OCI-LY7 (cell line): ENCODE data around the gene CTNND2. TPM values are rescaled to one million over a fixed set of nuclear protein-coding genes. Genes with fewer than 3 reads are reported as not detected.

ENCODE experiments used
- BruUV-seq: library from RNA; stranded (reverse); fragments of 400-500 nt; replicated peaks from 2 replicates; lab custom pipeline; 2021; lab: Mats Ljungman, UMichigan
- CTCF ChIA-PET: fragments of 300-600 bp; sonication (Branson Sonifier 250); formaldehyde crosslinking; loops from one replicate; lab custom pipeline; 2022; ENCODE audit warnings: antibody characterized with exemption; ENCODE audit not compliant: unreplicated experiment; lab: Charles Lee
- POLR2A ChIA-PET: fragments of 300-600 bp; sonication (Branson Sonifier 250); formaldehyde crosslinking; loops from one replicate; lab custom pipeline; 2022; ENCODE audit warnings: antibody characterized with exemption; lab: Charles Lee
- DNase-seq: peaks from one replicate; pipeline ENCODE4 v3.0.0-alpha.2; 2015; ENCODE audit warnings: low spot score
- H2AFZ ChIP-seq: fragments of 200-600 bp; sonication (generic), shearing (Covaris generic); 2 replicates; pipeline ENCODE4 v1.6.1; 2014; ENCODE audit warnings: mild to moderate bottlenecking, antibody characterized with exemption, low read length, moderate library complexity
- H3K27ac ChIP-seq: fragments of 200-600 bp; sonication (generic); 2 replicates; pipeline ENCODE4 v1.5.1; 2014; ENCODE audit warnings: mixed run types, low read depth, mild to moderate bottlenecking, moderate library complexity, low read length, inconsistent platforms; ENCODE audit not compliant: poor library complexity, severe bottlenecking
- H3K36me3 ChIP-seq: fragments of 200-600 bp; sonication (generic); 2 replicates; pipeline ENCODE4 v1.6.1; 2014; ENCODE audit warnings: mild to moderate bottlenecking, antibody characterized with exemption, low read length, moderate library complexity, mixed read lengths; ENCODE audit not compliant: insufficient read depth
- H3K4me1 ChIP-seq: fragments of 200-600 bp; sonication (generic); 2 replicates; pipeline ENCODE4 v1.5.1; 2014; ENCODE audit warnings: mild to moderate bottlenecking, low read length; ENCODE audit not compliant: insufficient read depth, poor library complexity, severe bottlenecking
- H3K4me2 ChIP-seq: fragments of 200-600 bp; sonication (generic); 2 replicates; pipeline ENCODE4 v1.6.1; 2014; ENCODE audit warnings: mild to moderate bottlenecking, low read length
- H3K4me3 ChIP-seq: fragments of 200-600 bp; sonication (generic); 2 replicates; pipeline ENCODE4 v1.5.1; 2014; ENCODE audit warnings: mild to moderate bottlenecking, low read depth, low read length; ENCODE audit not compliant: poor library complexity, severe bottlenecking
- H3K79me2 ChIP-seq: fragments of 200-600 bp; sonication (generic); 2 replicates; pipeline ENCODE4 v1.6.1; 2016; ENCODE audit warnings: low read depth, mild to moderate bottlenecking, low read length, moderate library complexity, mixed read lengths; ENCODE audit not compliant: insufficient read depth
- H3K9me2 ChIP-seq: fragments of 200-600 bp; sonication (generic); 2 replicates; pipeline ENCODE4 v1.6.1; 2016; ENCODE audit warnings: mild to moderate bottlenecking, low read length, mixed read lengths; ENCODE audit not compliant: insufficient read depth
- H3K9me3 ChIP-seq: fragments of 200-600 bp; sonication (generic); 2 replicates; pipeline ENCODE4 v1.6.1; 2014; ENCODE audit warnings: mild to moderate bottlenecking, mixed run types, low read length, mixed read lengths
- H4K20me1 ChIP-seq: fragments of 200-600 bp; sonication (generic); 2 replicates; pipeline ENCODE4 v1.6.1; 2014; ENCODE audit warnings: mild to moderate bottlenecking, antibody characterized with exemption, low read length, moderate library complexity, mixed read lengths; ENCODE audit not compliant: insufficient read depth
- CTCF ChIP-seq: fragments of 200-600 bp; sonication (generic); conservative IDR thresholded peaks from 2 replicates; pipeline ENCODE4 v1.5.1; 2014; ENCODE audit warnings: mild to moderate bottlenecking, antibody characterized with exemption, low read length, moderate library complexity, mixed read lengths
- EZH2phosphoT487 ChIP-seq: fragments of 200-600 bp; sonication (generic); IDR thresholded peaks from 2 replicates; pipeline ENCODE4 v1.6.1; 2018; ENCODE audit warnings: low read depth, borderline replicate concordance, mild to moderate bottlenecking, mixed run types, antibody characterized with exemption, low read length, moderate library complexity, mixed read lengths
- intact Hi-C: fragments of 100-400 bp; cut with micrococcal nuclease; formaldehyde crosslinking; loops from one replicate; pipeline ENCODE4 v1.10.0; 2022; ENCODE audit not compliant: unreplicated experiment
- total RNA-seq, 2 experiments: library from RNA; depleted of rRNA in 1 of 2; stranded (reverse); fragments of >200 nt in 1 of 2; shearing (Covaris generic) in 1 of 2; gene quantifications; 2 replicates each; pipeline ENCODE4 v1.2.3, GENCODE V29; 2014 to 2022

The CTNND2 gene
- total RNA-seq, 2 experiments from 2014 or later: not detected

- Histone ChIP-seq H3K4me1 (no peaks in the 10 kb centered on the region), H2AFZ (no peak overlapping the region), H3K9me3 (no peaks in the 10 kb centered on the region), H3K9me2 (no peaks in the 10 kb centered on the region), H3K79me2 (no peaks in the 10 kb centered on the region), H4K20me1 (no peaks in the 10 kb centered on the region), H3K36me3 (no peaks in the 10 kb centered on the region), H3K4me3 (no peak overlapping the region), H3K27ac (no peak overlapping the region), H3K4me2 (no peak overlapping the region)
- intact Hi-C loops: no loop called here
- ChIA-PET CTCF (no interaction called here), POLR2A (interaction anchor here (0.7 kb wide), 1 partner anchor 37 kb away, joined by 3 read pairs; no protein-coding TSS in a partner anchor)
- no peak for TF ChIP-seq EZH2phosphoT487
- TF ChIP-seq CTCF: no peak
- DNase-seq: no peak
- no TSS peak for BruUV-seq
These were observed 605.4 kb downstream of the CTNND2 start for GRCh38 chr5:11298877-11299276.

GRCh38 chr5:11293523-11293922 is 610.7 kb downstream of the CTNND2 start:
- Histone ChIP-seq H3K9me3 (no peaks in the 10 kb centered on the region), H4K20me1 (no peaks in the 10 kb centered on the region), H3K9me2 (no peaks in the 10 kb centered on the region), H3K4me3 (no peak overlapping the region), H3K27ac (no peak overlapping the region), H2AFZ (no peak overlapping the region), H3K79me2 (no peaks in the 10 kb centered on the region), H3K4me2 (no peak overlapping the region), H3K4me1 (no peaks in the 10 kb centered on the region), H3K36me3 (no peaks in the 10 kb centered on the region)
- BruUV-seq: no TSS peak
- TF ChIP-seq CTCF: no peak
- no peak for TF ChIP-seq EZH2phosphoT487
- ChIA-PET CTCF (interaction anchor here (0.6 kb wide), 1 partner anchor 67 kb away, joined by 3 read pairs; no protein-coding TSS in a partner anchor), POLR2A (no interaction called here)
- intact Hi-C loops: no loop called here
- DNase-seq: no peak

- TF ChIP-seq CTCF (no peak), EZH2phosphoT487 (no peak)
- Histone ChIP-seq H3K27ac (no peak overlapping the region), H4K20me1 (no peaks in the 10 kb centered on the region), H3K79me2 (no peaks in the 10 kb centered on the region), H3K9me3 (no peaks in the 10 kb centered on the region), H3K4me3 (no peak overlapping the region), H3K36me3 (no peaks in the 10 kb centered on the region), H3K4me2 (no peak overlapping the region), H3K9me2 (no peaks in the 10 kb centered on the region), H2AFZ (no peak overlapping the region), H3K4me1 (no peaks in the 10 kb centered on the region)
- BruUV-seq: no TSS peak
- no peak for DNase-seq
- intact Hi-C loops: no loop called here
- ChIA-PET CTCF (interaction anchor here (0.6 kb wide), 1 partner anchor 67 kb away, joined by 3 read pairs; no protein-coding TSS in a partner anchor), POLR2A (interaction anchor here (0.5 kb wide), 1 partner anchor 9 kb away, joined by 8 read pairs; no protein-coding TSS in a partner anchor)
These were observed 611.4 kb downstream of the CTNND2 start for GRCh38 chr5:11292648-11293356.
